K562 (cell line): ENCODE results near the gene GSS. TPM values are rescaled to one million over a fixed set of nuclear protein-coding genes. Genes with fewer than 3 reads are reported as not detected.
A peak's percentile ranks its signal among the peaks of the same experiment; 100 is the strongest.

ENCODE experiments used
- CBFA2T3 ChIP-seq: fragments of 450-650 bp; IDR thresholded peaks from 2 replicates; pipeline ENCODE4 v1.6.1; 2017
- CBX5 ChIP-seq: IDR thresholded peaks from 2 replicates; pipeline ENCODE4 v1.6.1; 2014; ENCODE audit warnings: low read depth, borderline replicate concordance
- CCAR2 ChIP-seq: fragments of 200-400 bp; formaldehyde crosslinking; IDR thresholded peaks from 2 replicates; pipeline ENCODE4 v1.6.1; 2017; ENCODE audit warnings: mild to moderate bottlenecking, low read depth, low read length
- CHD4 ChIP-seq: fragments of 200-600 bp; sonication (generic); IDR thresholded peaks from 3 replicates; pipeline ENCODE4 v1.6.1; 2012; ENCODE audit warnings: low read depth, mild to moderate bottlenecking, mixed read lengths, low read length, inconsistent platforms; ENCODE audit not compliant: insufficient read depth, insufficient replicate concordance, poor library complexity, severe bottlenecking
- DIDO1 ChIP-seq: fragments of 450-650 bp; IDR thresholded peaks from 2 replicates; pipeline ENCODE4 v1.6.1; 2016; ENCODE audit warnings: low read depth, missing biosample characterization, missing genetic modification characterization
- ERF ChIP-seq: fragments of 450-650 bp; formaldehyde crosslinking; IDR thresholded peaks from 2 replicates; pipeline ENCODE4 v1.4.0; 2020; ENCODE audit warnings: mild to moderate bottlenecking, mixed read lengths
- FOXP1 ChIP-seq: sonication (generic); formaldehyde crosslinking; IDR thresholded peaks from 2 replicates; pipeline ENCODE4 v1.8.0; 2022; ENCODE audit warnings: mild to moderate bottlenecking, missing genetic modification reagents
- HDGF ChIP-seq: fragments of 450-650 bp; IDR thresholded peaks from 2 replicates; pipeline ENCODE4 v1.6.1; 2016
- JUN ChIP-seq, 2 experiments: sonication (generic) in 1 of 2; formaldehyde crosslinking in 1 of 2; IDR thresholded peaks; 2 replicates each; pipeline versions ENCODE4 v1.6.1 to v1.8.0; 2012 to 2022; ENCODE audit warnings: borderline replicate concordance in 2 of 2, mild to moderate bottlenecking in 2 of 2, improper control_type of control experiment in 1 of 2, low read depth in 1 of 2, low read length in 1 of 2, missing genetic modification reagents in 1 of 2
- KAT2B ChIP-seq: IDR thresholded peaks from one replicate; pipeline ENCODE4 v1.6.1; 2012; ENCODE audit warnings: low read depth, mild to moderate bottlenecking, control low read depth, inconsistent platforms, low read length, moderate library complexity
- MCM5 ChIP-seq: fragments of 450-650 bp; IDR thresholded peaks from 2 replicates; pipeline ENCODE4 v1.6.1; 2016; ENCODE audit warnings: low read depth
- SAFB2 ChIP-seq: fragments of 200-400 bp; formaldehyde crosslinking; IDR thresholded peaks from 2 replicates; pipeline ENCODE4 v1.6.1; 2018; ENCODE audit warnings: borderline replicate concordance, low read length, low read depth, moderate library complexity; ENCODE audit not compliant: severe bottlenecking
- SMAD3 ChIP-seq: fragments of 450-650 bp; formaldehyde crosslinking; conservative IDR thresholded peaks from 2 replicates; pipeline ENCODE4 v1.4.0; 2020; ENCODE audit warnings: mild to moderate bottlenecking
- SMC3 ChIP-seq: conservative IDR thresholded peaks from 2 replicates; pipeline ENCODE4 v1.6.1; 2011; ENCODE audit warnings: low read depth, low read length, improper control_type of control experiment; ENCODE audit not compliant: insufficient read depth
- ZNF133 ChIP-seq: fragments of 250-450 bp; sonication (Bioruptor Pico); IDR thresholded peaks from 2 replicates; pipeline ENCODE4 v1.4.0; 2020; ENCODE audit warnings: mild to moderate bottlenecking
- ZNF232 ChIP-seq: sonication (generic); formaldehyde crosslinking; IDR thresholded peaks from 2 replicates; pipeline ENCODE4 v1.8.0; 2022; ENCODE audit warnings: mild to moderate bottlenecking, missing genetic modification reagents
- ZNF395 ChIP-seq: fragments of 200-800 bp; sonication (Bioruptor generic); IDR thresholded peaks from 2 replicates; pipeline ENCODE4 v1.6.1; 2017; ENCODE audit warnings: missing genetic modification characterization, missing compliant biosample characterization
- ZNF639 ChIP-seq, 2 experiments: fragments of 200-800 bp in 1 of 2; sonication (Bioruptor generic) in 1 of 2; sonication (generic) in 1 of 2; formaldehyde crosslinking in 1 of 2; IDR thresholded peaks in 1 of 2; conservative IDR thresholded peaks in 1 of 2; 2 replicates each; pipeline versions ENCODE4 v1.5.0 to v1.6.1; 2016 to 2020; ENCODE audit warnings: missing compliant biosample characterization in 1 of 2, missing genetic modification characterization in 1 of 2, missing genetic modification reagents in 1 of 2
- polyA plus RNA-seq, 8 experiments: library from polyadenylated mRNA; depleted of rRNA in 4 of 8; stranded (reverse) in 5 of 8; unstranded in 3 of 8; fragments of >200 nt; fragmentation: Nextera tagmentation in 2 of 8; fragmentation: Illumina TruSeq in 1 of 8; extraction: Ambion mirVana in 2 of 8; extraction: Trizol in 1 of 8; gene quantifications; 2 replicates each; pipeline versions ENCODE4 v1.2.1 to v1.2.3, GENCODE V29; 2011 to 2014; ENCODE audit warnings: inconsistent platforms in 1 of 8, missing spikeins in 1 of 8
- total RNA-seq, 7 experiments: library from RNA; depleted of rRNA in 6 of 7; stranded (reverse); fragments of >200 nt in 6 of 7; fragmentation: Illumina TruSeq in 2 of 7; extraction: Trizol in 2 of 7; gene quantifications; 2 replicates each; pipeline versions ENCODE4 v1.2.1 to v1.2.3, GENCODE V29; 2011 to 2021; ENCODE audit warnings: low replicate concordance in 1 of 7
- TF ChIP-seq, protein P1 (sequence below), 2 experiments: fragments of 150-350 bp in 1 of 2; IDR thresholded peaks; 2 replicates each; pipeline ENCODE4 v1.6.1; 2012 to 2016; ENCODE audit warnings: low read depth in 2 of 2, low read length in 2 of 2, mild to moderate bottlenecking in 1 of 2, moderate library complexity in 1 of 2
- TF ChIP-seq, protein P2 (sequence below): sonication (generic); formaldehyde crosslinking; IDR thresholded peaks from 2 replicates; pipeline ENCODE4 v1.8.0; 2022; ENCODE audit warnings: mild to moderate bottlenecking, missing genetic modification reagents

Gene GSS
- total and polyA plus RNA-seq, 9 of the 15 experiments (the other 6 are each of a cell fraction or from before 2014, with no cell fraction given), result 18.4 to 165 (median 89.4) TPM

GRCh38 chr20:34888468-34888867 lies 67.1 kb downstream of the GSS start (continued):
- TF ChIP-seq, protein P1, sequence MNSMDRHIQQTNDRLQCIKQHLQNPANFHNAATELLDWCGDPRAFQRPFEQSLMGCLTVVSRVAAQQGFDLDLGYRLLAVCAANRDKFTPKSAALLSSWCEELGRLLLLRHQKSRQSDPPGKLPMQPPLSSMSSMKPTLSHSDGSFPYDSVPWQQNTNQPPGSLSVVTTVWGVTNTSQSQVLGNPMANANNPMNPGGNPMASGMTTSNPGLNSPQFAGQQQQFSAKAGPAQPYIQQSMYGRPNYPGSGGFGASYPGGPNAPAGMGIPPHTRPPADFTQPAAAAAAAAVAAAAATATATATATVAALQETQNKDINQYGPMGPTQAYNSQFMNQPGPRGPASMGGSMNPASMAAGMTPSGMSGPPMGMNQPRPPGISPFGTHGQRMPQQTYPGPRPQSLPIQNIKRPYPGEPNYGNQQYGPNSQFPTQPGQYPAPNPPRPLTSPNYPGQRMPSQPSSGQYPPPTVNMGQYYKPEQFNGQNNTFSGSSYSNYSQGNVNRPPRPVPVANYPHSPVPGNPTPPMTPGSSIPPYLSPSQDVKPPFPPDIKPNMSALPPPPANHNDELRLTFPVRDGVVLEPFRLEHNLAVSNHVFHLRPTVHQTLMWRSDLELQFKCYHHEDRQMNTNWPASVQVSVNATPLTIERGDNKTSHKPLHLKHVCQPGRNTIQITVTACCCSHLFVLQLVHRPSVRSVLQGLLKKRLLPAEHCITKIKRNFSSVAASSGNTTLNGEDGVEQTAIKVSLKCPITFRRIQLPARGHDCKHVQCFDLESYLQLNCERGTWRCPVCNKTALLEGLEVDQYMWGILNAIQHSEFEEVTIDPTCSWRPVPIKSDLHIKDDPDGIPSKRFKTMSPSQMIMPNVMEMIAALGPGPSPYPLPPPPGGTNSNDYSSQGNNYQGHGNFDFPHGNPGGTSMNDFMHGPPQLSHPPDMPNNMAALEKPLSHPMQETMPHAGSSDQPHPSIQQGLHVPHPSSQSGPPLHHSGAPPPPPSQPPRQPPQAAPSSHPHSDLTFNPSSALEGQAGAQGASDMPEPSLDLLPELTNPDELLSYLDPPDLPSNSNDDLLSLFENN (IDR thresholded peaks at IDR 0.05; ENCODE audit: low read depth in 2 of 2, low read length in 2 of 2), result no peak
- TF ChIP-seq ZNF133 (CRISPR knock-in tag) (no peak), DIDO1 (tag) (no peak), ZNF395 (CRISPR knock-in tag) (no peak), FOXP1 (CRISPR knock-in tag) (0 out of 2 replicates have a peak, but pooled peaks have one; percentile 26), JUN (IDR thresholded peaks at IDR 0.05; ENCODE audit: borderline replicate concordance, low read depth, low read length) (no peak), JUN (CRISPR knock-in tag; IDR thresholded peaks at IDR 0.05; ENCODE audit: borderline replicate concordance) (no peak), KAT2B (no peak), SMC3 (no peak), CBX5 (peak; percentile 65; the same call in 1 of the 2 replicates), ZNF232 (CRISPR knock-in tag) (no peak), MCM5 (no peak), ZNF639 (CRISPR knock-in tag; conservative IDR thresholded peaks at IDR 0.05 in 1 of 2, IDR thresholded peaks at IDR 0.05 in 1 of 2) (peak in 1 of 2 experiments; percentile 35; a peak in 1 of 4 replicates), SAFB2 (no peak), ERF (CRISPR knock-in tag) (no peak), CHD4 (no peak), CCAR2 (no peak), SMAD3 (CRISPR knock-in tag) (no peak; the same call in 1 of the 2 replicates), CBFA2T3 (peak; percentile 95), HDGF (no peak)
- TF ChIP-seq, protein P2, sequence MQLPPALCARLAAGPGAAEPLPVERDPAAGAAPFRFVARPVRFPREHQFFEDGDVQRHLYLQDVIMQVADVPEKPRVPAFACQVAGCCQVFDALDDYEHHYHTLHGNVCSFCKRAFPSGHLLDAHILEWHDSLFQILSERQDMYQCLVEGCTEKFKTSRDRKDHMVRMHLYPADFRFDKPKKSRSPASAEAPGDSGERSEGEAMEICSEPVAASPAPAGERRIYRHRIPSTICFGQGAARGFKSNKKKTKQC (CRISPR knock-in tag), result no peak
